ENCODE results near the gene FECH.

GRCh38 chr18:57569133-57569532, 17.4 kb downstream of the FECH start:
- TF ChIP-seq CTCF (IDR thresholded peaks at IDR 0.05) = no peak
- no peak for TF ChIP-seq POLR2A (IDR thresholded peaks at IDR 0.05)
